Stimulated activated CD4-positive, alpha-beta T cell treated with anti-CD3 and anti-CD28 coated beads, Interleukin-4, amount 100 ng/mL, for 4 hours (primary cell): ENCODE measurements around the gene NXN.
"Not testable (repeated sequence)": the region's sequence is repeated elsewhere in the genome, so short reads cannot be mapped to it uniquely, and the experiment has no call there.

Experiments used
- DNase-seq, 2 experiments: peaks; one replicate each; pipeline ENCODE4 v3.0.0-alpha.2; 2020

Gene NXN

DNA sequence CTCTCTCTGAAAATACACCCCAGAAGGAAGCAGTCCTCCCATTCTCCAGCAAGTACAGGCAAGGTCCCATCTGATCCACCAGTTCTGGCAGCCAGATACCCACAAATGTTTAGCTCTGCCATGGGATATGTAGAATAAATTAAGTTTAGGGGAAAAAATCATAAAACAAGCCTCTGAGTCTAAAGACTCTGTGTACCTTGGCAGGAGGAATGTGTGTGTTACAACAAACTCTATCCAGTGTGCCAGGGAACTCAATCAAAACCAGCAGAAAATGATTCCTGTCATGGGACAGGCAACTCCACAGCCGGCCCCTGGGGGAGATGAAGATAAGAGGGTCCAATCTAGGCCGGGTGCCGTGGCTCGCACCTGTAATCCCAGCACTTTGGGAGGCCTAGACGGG lies 124.0 kb downstream of the NXN start:
- no peak for DNase-seq

DNA sequence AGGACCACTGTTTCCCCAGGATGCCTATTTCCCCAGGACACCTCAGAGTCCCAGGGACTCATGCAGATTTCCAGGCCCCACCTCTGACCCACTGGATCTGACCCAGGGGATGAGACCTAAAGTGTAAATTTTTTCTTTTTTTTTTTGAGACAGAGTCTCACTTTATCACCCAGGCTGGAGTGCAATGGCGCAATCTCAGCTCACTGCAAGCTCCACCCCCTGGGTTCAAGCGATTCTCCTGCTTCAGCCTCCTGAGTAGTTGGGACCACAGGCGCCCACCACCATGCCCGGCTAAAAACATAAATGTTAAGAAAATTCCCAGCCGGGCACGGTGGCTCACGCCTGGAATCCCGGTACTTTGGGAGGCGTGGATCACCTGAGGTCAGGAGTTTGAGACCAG lies 126.7 kb downstream of the NXN start:
- DNase-seq, result not testable (repeated sequence)

- no peak for DNase-seq
Observed at GRCh38 chr17:852349-852748, 127.2 kb downstream of the NXN start.

GRCh38 chr17:851924-852323 lies 127.7 kb downstream of the NXN start:
- no peak for DNase-seq

DNA sequence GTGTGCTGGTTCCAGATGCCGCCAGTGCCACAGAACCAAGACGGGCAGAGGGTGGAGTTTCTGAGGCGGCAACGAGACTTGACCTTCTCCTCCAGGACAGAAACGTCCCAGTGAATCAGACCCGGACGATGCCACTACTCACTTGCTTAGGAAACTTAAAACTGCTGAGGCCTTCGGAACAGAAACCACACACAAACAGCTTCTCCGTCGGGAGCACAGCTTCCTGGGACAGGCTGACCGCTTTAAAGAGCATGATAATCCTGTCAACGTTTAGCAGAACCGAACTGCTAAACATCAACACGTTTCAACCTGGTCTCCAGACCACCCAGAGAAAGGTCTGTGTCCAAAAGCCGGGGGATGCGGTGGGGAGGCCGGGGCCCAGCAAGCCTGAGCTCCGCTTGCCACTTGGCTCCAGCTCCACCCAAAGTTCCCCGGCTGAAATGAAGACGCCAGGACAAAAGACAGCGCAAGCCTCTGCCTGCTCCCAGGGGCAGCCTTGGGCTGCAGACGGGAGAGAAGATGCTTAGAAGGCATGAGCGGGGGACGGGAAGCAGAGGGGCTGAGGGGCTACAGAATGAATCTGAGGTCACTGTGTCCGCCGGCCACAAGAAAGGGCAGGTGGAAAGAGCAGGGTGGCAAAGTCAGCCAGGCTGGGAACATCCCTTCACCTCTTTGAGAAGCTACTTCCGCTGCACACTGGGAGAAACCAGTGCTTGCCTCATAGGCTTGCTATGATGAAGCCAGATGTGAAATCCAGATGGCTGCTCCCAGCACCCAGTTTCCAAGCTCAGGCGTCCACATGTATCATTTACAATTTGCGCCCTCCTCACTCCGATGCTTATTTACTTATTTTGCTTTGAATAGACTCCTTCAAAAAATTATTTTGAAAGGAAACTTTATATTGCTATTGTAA lies 128.5 kb downstream of the NXN start:
- DNase-seq, result no peak

DNA sequence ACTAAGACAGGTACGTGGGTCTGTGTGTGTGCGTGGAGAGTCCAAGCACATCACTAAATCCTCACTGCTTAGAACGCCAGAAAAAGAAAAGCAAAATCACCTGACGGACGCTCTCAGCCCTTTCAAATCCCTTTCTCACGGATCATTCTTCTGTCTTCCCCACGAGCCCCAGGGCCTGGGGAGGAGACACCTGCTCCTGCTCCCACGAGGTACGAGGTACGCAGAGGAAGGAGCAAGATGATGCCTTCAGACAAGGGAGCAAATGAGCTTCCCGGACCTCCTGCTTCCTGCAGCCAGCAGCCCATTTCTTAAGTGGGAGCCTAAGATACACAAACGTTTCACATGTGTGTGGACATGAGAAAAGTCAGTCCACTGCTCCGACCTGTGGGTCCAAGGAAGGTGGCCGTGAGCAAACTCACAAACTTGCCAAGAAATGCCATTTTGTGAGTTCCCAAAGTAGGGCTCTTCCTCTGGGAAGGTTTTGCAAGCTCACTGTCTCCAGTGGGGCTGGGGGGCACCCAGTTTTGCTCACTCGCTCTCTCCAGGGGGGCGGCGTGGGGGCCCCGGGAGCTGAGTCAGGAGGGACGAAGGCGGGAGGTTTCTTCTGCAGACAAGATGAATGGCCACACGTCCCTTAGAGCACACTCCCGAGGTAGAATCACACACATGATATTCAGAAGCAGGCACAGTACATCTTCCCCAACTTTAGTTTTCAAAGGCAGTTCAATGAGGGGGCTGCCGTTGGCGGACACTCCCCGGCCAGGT lies 129.3 kb downstream of the NXN start:
- DNase-seq, result no peak

DNA sequence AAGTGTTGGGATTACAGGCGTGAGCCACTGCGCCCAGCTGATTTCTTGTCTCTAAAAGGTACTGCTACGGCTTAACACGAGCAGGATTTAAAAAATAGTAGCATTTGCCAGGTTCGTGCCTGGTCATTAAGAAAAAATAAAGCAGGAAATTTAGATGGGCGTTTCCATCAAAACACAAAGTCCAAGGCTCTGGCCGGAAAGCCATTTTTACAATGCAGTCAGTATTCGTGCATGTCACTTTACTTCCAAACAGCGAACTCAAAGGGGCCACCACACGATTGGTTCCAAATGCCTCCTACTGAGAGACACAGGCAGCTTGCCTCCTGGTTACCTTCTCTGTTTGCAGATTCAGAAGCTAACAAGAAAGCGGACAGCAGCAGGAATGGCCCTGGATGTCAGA lies 131.2 kb downstream of the NXN start:
- DNase-seq, result no peak

DNA sequence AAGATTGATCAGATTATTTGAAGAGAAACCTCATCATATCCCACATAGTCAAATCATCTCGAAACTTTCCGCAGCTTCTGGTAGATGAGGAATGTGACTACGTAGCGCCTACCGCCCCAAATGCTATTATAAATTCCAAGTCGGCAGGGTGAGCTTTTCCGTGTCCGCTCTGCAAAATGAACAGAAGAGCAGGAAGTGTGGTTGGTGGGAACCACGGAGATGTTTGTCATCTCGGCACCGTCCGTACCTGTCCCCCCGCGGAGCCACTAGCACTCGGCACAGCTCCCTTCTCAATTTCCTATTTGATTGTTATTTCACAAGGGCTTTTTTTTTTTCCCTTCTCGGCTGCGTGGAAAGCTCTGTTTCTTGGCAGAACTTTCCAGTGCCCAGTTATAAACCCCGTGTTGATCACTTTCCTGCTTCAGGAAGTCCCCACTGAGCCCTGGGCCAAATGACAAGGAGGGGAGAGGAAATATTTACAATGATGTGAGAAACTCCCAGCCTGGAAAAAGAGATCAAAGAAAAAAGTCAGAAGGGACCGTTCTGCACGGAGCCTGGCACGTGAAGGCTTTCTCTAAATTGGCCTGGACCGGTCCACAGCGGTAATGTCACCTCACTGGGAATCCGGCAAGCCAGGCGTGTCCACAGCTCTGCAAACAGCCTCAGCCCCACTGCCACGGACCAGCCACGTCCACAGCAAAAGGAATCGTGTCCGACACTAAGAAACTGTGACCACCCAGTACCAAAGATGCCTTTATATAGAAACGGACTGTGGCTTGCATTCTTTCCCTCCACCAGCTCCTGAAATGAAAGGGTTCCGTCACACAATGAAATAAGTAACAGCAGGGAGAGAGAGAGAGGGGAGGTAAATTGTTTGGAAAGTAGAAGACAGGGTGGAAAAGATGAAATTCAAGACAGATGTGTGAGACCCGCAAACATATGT lies 132.4 kb downstream of the NXN start:
- DNase-seq, result no peak

- no peak for DNase-seq
Observed at GRCh38 chr17:841313-841712, 138.3 kb downstream of the NXN start.

- no peak for DNase-seq
Observed at GRCh38 chr17:838486-838885, 141.1 kb downstream of the NXN start.

DNA sequence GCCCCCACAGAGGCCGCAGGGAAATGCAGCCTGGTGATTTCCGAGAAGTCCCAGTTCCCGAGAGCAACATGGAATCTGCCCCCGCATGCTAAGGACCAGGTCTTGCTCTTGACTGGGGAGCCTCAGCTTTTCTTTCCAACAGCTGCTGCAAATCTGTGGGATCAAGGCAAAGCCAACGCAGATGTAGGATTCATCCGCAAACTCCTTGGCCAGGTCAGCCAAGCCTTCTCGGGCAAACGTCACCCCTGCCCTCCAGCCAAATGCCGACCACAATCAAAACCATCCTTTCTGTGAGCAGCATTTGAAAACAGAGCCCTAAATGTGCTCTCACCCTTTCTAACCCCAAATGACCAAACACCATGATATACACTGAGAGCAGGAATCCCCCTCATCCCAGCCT lies 143.4 kb downstream of the NXN start:
- DNase-seq, result no peak

- DNase-seq, result not testable (repeated sequence)
Observed at GRCh38 chr17:835721-836120, 143.9 kb downstream of the NXN start.

DNA sequence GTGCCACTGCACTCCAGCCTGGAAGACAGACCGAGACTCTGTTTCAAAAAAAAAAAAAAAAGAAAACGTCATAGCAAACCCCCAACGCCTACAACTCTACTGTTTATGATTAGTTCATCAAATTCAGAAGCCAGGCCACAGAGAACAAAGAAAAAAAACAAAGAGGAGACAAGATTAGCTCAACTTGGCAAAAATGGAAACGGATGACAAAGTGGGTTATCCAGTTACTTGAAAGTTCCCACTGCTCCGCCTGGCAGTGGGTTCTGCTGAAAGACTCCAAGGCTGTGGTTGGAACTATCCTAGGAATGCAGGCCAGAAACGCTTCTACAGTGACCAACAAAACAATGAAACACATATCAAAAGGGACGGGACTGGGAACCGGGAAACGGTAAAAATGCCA lies 144.3 kb downstream of the NXN start:
- no peak for DNase-seq

DNA sequence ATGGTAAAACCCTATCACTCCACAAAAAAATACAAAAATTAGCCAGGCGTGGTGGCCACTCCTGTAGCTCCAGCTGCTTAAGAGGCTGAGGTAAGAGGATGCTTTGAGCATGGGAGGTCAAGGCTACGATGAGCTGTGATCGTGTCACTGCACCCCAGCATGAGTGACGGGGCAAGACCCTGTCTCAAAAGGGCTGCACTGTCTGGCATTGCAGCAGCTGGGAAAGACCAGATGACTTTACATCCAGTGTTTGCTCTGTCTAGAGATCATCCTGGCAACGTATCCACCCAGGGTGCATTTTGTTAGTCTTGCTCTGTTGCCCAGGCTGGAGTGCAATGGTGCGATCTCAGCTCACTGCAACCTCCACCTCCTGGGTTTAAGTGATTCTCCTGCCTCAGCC lies 145.4 kb downstream of the NXN start:
- DNase-seq, result no peak

- DNase-seq, result no peak
Observed at GRCh38 chr17:830950-831349, 148.6 kb downstream of the NXN start.

DNA sequence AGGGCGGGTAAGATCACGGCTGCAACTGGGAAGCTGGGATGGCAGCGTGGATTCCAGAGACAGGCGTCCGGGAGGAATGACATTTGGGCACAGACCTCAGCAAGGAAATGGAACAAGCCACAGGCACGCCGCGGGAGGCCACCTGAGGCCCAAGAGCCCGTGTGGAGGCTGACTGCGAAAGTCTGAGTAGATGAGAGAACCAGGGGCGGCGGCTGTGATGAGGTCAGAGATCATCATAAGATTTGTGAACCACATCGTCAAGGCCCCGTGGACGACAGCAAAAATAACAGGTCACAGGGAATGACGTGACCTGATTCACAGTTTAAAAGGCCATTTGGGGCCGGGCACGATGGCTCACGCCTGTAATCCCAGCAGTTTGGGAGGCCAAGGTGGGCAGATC lies 149.2 kb downstream of the NXN start:
- no peak for DNase-seq

DNA sequence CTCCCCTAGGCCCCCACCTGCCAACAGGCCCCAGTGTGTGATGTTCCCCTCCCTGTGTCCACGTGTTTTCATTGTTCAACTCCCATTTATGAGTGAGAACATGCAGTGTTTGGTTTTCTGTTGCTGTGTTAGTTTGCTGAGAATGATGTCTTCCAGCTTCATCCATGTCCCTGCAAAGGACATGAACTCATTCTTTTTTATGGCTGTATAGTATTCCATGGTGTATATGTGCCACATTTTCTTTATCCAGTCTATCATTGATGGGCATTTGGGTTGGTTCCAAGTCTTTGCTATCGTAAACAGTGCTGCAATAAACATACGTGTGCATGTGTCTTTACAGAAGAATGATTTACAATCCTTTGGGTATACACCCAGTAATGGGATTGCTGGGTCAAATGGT lies 150.0 kb downstream of the NXN start:
- not testable (repeated sequence) for DNase-seq

DNA sequence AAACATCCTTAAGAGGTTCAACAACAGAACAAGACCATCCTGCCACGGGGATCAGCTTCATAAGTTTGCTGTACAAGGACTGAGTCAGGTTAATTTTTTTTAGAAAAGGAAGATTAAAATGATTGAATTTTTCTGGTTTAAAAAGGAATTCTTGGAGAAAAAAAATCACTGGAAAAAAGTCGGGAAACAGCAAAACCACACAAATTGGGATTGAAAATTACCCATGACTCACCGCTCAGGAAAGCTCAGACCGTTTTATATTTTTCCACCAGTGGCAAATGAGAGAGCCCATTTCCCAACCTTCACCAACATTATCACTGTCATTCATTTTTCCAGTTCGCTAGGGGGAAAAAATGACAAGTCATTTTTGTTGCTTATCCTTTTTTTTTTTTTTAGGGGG lies 150.8 kb downstream of the NXN start:
- no peak for DNase-seq

DNA sequence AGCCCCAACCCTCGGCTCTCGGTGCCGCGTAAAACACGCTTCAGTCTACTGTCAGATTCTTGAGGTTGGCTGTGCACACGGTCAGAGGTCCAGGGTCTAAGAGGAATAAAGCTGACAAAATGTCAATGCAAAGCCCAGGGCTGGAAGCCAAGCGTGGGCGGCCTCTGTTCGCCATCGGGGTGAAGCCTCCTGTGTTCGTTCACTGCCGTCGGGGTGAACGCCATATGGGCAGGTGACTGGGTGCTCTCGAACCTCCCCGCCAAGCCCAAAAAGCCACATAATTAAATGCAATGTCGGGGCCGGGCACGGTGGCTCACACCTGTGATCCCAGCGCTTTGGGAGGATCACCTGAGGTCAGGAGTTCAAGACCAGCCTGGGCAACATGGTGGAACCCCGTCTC lies 152.8 kb downstream of the NXN start:
- no peak for DNase-seq

DNA sequence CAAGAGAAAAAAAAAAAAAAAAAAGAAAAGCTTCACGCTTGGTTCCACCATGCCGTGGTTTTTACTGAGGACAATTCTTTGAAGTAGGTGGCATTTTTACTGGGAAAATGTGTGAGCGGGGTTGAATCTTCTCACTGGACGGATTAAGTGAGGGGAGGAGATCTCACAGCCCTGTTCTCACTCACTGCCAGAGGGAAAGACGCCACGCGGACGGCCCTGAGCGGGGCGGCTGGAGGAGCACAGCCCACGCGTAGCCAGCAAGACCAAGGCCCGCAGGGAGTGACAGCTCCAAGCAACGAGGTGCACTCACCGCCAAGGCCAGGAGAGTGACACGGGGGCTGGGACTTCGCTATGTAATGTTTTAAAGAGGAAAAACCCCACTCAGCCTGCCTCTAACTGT lies 154.4 kb downstream of the NXN start:
- DNase-seq, result no peak

DNA sequence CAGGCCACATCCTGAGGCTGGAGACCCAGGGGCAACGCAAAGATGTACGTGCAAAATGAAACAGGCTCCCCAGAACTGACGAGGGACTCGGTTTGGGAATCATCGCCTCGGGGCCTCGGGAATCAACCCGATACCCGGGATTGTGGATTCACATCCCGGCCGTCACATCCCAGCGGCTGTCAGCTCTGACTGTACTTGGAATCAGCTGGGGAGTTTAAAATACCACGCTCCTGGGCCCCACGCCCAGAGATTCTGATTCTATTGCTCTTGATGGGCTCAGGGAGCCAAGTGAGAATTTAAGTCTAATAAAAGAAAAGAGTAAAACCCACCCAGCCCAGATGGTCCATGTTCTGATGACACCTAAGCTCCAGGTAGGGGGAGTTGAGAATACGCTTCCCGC lies 155.2 kb downstream of the NXN start:
- no peak for DNase-seq

DNA sequence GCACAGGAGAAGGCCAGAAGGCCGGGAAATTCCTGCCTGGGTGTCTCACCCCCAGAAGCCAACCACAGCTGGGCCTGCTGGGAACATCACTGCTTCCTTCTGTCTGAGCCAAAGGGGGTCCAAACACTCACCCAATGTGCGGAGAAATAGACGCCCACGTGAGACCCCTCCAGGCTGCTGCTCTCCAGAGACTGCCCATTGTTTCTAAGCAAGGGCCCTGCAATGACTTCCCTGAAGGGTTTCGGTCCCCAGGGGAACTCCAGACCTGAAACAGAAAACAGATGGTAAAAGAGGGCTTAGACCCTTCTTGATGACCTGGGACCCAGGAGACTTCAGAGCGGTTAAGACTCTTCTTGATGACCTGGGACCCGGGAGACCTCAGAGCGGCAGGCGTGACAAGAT lies 156.1 kb downstream of the NXN start:
- DNase-seq, result no peak

DNA sequence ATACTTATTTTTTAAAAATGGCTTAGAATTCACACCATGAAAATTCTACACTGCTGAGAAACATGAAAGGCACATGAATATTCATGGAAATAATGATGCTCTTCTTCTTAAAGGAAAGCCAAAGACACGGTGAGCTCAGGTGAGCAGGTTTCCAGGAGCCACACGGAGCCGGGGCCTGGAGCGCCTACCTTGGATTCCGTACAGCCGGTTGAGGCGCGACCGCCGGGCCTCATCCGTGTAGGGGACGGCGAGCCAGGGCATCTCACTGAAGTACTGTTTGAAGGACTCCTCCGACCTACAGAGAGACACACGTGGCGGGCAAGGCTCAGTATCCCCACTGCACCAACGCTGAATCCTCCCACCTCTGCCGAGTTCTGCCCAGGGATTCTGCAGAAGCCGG lies 160.3 kb downstream of the NXN start:
- DNase-seq, result no peak
